ENCODE results near the gene HES7.
"Not testable (repeated sequence)": the region's sequence is repeated elsewhere in the genome, so short reads cannot be mapped to it uniquely, and the experiment has no call there.

Gene HES7

DNA sequence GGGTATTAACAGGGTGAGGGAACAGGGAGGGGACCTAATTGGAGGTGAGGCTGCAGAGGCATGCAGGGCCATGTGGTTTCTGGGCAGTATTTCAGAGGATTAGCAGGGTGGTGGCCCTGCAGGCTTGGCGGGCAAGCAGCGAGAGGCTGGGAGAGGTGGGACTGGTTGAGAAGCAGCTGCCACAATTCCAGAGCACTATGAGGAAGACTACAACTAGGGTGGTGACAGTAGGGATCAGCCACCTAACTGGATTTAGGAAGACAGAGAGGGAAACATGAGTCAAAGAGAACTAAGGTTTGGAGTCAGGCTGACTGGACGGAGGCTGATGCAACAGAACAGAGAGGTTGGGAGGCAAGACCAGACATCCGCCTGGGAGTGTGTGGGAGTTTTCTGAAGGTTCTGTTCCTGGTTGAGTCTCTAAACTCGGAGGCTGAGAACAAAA, 17.9 kb downstream of the HES7 start:
- DNase-seq: no peak

DNA sequence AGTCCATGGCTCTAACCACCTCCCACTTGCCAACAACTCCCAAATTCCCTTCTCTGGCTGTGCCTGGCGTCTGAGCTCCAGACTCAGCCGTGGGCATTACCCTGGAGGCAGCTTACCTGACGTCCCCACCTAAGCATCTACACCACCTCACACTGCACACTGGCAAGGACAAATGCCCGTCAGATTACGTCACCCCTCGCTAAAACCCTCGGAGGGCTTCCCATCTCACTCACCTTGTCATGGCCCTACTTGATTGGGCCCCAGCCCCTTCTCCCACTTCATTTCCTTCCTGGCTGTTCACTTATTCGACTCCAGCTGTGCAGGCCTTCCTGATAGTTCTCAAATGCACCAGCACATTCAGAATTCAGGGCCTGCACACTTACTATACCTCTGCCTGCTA, 19.0 kb downstream of the HES7 start:
- DNase-seq: no peak

DNA sequence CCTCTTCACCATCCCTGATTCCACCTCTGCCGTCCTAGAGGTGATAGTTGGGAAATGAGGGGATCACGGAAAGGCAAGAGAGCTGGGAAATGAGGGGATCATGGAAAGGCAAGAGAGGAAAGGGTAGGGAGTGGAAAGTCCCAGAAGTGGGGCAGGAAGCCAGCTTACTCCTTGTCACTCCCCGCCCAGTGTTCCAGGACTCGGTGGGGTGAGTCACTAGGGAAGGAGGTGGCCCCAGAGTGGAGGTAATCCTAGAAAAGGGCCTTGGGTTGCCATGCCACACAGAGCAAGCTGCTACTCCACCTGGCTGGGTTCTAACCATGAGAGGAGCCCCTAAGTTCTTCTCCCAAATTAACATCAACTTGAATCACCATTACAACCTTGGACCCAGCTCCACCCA, 20.4 kb downstream of the HES7 start:
- DNase-seq: no peak

DNA sequence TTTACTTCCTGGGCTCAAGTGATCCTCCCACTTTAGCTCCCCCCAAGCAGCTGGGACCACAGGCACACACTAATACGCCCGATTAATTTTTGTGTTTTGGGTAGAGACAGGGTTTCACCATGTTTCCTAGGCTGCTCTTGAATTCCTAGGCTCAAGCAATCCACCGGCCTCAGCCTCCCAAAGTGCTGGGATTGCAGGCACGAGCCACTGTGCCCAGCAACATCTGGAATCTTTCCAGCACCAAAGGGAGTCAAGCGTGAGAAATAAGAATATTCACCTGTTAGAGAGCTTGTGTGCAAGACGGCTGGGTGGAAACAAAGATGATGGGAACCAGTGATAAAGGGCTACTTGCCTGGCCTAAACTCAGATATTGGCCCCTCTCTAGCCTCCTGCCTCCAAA, 22.2 kb downstream of the HES7 start:
- DNase-seq: no peak

DNA sequence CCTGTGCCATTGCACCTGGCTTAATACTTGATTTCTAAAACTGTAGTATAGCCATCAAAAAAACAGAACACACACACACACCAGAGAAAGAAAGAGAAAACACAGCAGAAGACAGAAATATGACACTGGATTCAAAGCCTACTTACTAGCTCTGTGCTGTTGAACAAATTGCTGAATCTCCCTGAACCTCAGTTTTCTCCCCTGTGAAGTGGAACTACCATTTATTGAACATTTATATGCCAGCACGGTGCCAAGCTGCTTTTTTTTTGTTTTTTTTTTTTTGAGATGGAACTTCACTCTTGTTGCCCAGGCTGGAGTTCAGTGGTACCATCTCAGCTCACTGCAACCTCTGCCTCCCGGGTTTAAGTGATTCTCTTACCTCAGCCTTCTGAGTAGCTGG, 23.1 kb downstream of the HES7 start:
- no peak for DNase-seq

DNA sequence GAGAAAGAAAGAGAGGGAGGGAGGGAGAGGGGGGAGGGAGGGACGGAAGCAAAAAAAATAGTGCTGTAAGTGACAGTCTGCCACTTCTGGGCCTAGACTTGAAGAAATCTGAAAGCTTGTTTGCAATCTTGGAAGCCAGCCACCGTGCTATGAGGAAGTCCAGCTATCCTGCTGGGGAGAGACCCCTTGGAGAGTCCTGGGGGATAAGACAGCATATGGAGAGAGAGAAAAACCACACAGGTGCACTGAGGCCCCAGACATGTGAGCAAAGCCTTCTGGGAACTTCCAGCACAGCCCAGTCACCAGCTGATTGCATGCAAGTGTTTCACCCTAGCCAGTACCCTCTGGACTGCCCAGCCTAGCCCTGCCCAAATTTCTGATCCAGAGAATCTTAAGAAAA, 23.8 kb downstream of the HES7 start:
- no peak for DNase-seq

DNA sequence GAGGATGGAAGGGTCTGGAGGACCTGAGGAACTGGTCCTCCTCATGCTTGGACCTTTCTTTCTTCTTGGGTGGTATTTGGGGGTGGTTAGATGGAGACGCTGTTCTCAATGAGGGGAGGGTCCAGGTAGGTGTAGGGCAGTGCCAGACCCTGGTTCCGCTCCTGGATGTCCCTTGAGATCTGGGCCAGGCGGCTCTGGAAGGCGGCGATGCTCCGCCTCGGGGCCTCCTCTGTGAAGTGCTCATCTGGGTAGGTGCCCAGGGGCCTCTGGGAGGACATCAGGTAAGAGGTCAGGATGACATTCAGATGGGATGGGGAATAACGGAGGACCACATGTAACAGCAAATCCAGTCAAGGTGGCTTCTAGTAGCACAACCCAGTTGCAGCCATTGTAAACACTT, 27.4 kb downstream of the HES7 start:
- DNase-seq: no peak

DNA sequence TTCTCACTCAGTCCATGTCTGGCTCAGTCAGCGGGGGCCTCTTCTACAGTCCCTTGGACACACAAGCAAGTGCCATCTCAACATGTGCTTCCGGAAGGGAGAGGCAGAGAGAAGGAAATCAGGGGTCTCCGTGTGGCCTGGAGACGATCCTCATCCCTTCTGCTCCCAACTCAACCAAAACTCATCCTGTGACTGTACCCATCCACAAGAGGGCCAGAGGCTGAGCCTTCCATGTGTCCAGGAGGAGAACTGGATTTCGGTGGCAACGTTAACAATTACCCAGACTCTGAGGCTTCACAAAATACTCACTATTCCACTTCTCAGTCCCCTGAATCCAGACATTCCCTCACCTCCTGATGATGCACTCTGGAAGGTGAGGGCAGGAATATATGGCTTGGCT, 28.5 kb downstream of the HES7 start:
- DNase-seq: no peak

DNA sequence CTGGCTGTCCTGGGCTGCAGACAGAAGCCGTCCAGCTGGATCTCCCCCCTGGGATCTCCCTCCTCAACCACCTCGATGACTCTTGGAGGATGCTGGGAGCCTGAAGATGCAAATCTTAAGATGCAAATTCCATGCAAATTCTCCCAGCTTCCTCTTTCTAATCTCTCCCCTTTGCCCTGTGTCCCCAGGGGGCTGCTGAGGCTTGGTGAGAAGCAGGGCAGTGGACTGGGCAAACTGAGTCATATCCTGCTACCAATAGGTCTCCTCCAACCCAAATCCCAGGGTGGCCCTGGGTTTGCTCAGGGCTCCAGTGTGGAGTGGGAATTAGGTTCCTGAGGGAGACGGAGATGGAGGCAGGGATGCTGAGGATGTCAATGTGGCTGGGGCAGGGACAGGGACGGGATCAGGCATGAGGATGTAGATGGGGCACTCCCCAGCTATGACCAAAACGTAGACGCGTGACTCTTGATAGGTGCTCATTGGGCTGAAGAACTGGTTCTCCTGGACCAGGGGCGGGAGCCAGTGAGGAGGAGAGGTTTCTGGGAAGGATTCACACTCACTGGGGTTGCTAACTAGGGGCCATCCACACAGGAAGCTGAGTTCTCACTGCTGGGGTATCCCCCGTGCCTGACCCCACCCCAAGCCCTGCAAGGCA, 32.7 kb downstream of the HES7 start:
- no peak for DNase-seq

DNA sequence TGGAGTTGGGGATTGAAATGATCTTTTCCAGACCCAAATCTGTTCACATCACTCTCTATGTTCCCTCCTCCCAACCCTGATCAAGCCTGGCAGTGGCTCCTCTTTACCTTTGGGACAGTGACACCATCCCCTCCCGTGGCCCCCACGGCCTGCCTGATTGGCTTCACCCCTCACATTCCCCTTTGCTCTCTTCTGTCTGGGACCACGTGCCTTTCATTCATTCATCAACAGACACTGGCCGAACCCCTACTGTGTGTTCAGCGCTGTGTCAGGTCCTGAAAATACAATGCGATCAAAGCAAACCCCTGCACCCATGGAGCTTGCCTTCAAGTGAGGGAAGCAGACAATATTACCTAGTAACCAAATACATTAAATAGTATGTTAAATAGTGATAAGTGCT, 34.2 kb downstream of the HES7 start:
- no peak for DNase-seq

DNA sequence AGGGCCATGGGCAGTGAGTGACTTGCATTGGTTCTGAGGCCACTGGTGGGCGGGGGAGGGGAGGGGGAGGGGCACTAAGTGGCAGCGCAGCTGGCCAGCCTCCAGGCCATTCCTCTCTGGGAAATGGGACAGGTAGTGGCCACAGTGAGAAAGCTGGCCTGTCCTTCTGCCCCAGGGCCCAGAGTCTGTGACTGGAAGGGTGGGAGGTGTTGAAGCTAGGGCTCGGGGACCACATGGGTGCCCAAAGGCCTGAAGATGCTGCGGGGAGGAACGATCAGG, 36.0 kb downstream of the HES7 start:
- DNase-seq: no peak

DNA sequence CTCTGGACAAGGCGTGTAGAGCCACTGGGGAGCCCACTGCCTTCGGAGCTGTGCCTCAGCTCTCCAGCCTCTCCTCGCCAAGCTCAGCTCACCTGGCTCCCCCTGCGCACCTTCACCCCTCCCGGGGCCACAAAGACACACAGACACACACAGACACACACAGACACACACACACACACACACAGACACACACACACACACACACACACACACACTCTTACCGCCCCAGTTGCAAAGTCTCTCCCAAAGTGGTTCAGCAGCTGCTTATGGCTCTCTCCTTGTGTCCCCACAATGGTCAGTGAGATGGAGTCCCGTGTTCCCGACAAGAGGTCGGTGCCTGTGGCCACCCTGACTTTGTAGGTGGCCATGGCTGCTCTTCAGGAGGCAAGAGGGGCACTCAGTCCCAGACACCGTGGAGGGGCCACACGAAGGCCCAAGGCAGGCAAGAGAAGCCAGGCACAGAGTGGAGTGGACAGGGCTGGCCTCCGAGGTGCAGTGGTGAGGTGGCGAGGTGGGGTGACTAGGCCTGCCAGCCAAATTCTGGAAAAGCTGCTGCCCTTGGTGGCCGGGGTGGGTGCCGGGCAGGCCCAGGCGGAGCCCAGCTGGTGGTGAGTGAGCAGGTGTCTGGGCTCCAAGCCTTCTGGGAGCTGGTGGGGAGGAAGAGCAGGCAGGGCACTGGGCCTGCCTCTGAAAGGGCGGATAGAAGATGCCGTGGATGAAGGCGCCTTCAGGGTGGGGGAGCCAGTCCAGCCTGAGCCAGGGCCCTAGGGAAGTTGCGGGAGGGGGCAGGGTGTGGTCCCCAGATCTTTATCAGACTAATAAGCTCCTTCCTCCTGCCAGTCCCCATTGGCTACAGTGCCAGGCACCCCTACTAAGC, 36.6 kb downstream of the HES7 start, which contains the start of gene ALOX12B:
ALOX12B (minus strand) TSS at position 642 of the 877 bp plus-strand sequence; CDS start at position 368, 274 bp downstream.
- DNase-seq: no peak

DNA sequence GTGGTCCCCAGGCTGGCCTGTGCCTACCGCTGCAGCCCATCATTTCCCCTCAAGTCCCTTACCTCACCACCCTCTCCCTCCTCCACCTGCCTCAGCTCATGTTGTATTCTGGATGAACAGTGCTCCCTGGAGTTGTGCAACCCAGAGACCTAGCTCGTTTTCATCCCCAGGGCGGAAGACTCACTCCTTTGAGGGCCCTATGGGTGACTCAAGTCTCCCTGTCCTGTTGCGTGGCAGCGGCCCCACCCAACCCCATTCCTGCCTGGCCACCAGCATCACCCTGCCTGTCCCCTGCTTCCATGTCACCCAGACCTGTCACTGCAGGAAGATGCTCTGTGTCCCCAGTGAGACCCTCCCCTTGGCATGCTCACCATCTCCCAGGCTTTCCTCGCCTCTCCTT, 39.7 kb downstream of the HES7 start:
- DNase-seq: no peak

DNA sequence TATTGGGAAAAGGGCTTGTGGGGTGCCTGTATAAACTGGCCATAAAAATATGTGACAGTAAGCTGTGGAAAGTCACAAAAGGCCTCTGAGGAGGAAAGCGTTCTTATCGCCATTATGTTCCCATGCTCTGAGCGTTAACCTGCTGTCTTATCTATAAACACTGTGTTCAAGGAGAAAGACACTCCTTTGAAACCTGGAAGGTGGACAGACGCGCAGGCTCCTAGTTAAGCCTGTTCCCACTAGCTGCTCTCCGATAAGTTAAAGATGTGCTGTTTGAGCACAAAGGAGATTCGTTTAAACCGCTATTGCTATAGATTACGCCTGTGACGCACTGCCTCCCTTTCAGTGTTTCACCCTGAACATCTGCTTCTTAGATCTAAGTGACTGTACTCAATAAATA, 41.6 kb downstream of the HES7 start:
- no peak for DNase-seq

DNA sequence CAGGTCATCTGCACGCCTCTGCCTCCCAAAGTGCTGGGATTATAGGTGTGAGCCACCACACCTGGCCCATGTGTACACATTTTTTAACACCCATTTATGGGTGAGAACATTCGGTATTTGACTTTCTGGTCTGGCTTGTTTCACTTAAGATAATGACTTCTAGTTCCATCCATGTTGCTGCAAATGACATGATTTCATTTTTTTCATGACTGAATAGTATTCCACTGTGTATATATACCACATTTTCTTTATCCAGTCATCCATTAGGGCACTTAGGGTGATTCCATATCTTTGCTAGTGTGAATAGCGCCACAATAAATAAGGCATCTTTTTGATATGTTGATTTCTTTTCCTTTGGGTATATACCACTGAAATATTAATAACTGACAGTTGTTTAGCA, 42.0 kb downstream of the HES7 start:
- DNase-seq: no peak

DNA sequence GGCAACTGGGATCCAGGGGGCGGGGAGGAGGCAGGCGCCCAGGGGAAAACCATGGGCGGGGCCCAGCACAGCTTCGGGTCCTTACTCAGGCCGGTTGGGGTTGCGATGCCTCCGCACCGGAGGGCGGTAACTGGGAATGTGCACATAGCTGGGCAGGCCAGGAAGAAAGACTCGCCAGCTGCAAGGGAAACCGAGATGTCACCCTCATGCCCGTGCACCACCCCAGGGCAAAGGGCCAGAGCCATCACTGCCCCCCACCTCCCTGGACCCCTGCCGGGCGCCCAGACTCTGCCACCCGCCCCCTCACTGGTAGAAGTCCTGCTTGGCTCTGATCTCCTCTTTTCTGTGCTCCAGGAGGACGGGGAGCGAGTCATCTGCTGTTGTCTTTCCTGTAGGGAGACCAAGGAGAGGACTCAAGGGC, 43.1 kb downstream of the HES7 start:
- no peak for DNase-seq

DNA sequence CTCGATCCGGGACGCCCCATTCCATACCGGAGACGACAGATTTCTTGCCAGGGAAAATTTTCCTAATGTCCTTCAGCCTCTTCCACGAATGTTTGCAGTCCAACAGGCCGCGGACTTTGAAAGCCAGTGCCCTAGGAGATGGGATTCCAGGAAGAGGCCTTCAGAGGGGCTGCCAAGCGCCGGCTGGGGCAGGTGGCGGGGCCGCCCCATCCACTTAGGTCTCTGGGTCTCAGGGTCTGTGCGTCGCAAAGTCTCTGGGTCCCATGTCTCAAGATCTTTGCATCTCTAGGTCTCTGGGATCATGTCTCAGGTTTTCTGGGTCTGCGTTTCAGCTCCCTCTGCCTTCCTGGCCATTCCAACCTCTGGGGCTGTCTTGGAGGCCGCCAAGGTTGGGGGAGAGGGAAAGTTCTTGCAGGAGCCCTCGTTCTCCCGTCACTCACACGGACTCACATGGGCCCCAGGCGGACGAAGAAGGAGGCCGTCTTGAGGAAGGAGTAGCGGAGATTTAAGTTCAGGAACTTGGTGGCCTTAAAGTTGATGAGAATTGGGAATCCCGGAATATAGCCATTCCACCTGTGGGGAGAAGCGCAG, 43.6 kb downstream of the HES7 start:
- peak in 2 of 58 donors; percentile 44 to 45 for DNase-seq

DNA sequence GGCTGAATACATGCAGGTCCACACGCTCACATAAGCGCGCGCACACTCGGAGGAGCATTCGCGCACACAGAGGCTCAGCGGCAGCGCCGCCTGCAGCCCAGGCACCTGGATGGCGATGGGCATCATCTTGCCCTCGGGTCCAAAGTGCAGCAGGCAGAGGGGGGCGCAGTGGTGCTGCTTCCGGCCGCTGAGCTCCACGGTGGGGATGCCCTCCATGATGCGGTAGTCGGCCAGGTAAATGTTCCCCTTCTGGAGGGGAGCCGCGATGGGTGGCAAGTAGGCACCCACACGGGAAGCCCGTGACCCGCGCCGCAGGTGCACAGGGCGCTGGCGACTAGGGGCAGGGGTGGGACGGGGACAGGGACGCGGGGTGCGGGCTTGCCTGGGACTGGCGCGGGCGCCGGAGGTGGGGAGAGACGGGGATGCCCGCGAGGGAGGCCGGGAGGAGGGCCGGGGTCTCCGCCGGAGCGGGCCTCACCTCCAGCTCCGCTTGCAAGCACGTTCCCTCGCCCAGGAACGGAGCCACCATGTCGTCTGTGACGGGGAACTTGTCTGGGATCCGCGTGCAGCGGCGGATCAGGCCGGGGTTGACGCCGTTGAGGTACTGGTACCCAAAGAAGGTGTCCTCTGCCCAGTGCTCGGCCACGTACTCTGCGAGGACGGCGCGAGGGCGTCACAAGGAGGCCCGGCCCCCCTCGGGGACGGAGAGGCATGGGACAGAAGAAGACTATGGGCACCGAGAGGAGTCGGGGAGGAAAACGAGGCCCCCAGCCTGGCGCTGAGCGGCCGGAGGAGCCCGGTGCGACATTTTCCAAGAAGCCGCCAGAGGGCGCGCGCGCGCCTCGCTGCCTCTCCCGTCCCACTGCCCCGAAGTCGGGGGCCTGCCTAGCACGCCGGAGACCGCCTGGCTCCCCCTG, 44.4 kb downstream of the HES7 start:
- DNase-seq: peak in 48 of 58 donors; percentile 7 to 78 (median 42)

DNA sequence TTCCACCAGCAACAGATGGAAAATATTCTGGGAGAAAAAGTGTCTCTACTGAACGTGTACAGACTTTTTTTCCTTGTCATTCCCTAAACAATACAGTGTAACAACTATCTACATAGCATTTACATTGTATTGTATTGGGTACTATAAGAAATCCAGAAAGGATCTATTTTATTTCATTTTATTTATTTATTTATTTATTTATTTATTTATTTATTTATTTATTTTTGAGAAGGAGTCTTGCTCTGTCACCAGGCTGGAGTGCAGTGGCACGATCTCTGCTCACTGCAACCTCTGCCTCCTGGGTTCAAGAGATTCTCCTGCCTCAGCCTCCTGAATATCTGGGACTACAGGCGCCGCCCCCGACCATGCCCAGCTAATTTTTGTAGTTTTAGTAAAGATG, 46.0 kb downstream of the HES7 start:
- DNase-seq: not testable (repeated sequence)

DNA sequence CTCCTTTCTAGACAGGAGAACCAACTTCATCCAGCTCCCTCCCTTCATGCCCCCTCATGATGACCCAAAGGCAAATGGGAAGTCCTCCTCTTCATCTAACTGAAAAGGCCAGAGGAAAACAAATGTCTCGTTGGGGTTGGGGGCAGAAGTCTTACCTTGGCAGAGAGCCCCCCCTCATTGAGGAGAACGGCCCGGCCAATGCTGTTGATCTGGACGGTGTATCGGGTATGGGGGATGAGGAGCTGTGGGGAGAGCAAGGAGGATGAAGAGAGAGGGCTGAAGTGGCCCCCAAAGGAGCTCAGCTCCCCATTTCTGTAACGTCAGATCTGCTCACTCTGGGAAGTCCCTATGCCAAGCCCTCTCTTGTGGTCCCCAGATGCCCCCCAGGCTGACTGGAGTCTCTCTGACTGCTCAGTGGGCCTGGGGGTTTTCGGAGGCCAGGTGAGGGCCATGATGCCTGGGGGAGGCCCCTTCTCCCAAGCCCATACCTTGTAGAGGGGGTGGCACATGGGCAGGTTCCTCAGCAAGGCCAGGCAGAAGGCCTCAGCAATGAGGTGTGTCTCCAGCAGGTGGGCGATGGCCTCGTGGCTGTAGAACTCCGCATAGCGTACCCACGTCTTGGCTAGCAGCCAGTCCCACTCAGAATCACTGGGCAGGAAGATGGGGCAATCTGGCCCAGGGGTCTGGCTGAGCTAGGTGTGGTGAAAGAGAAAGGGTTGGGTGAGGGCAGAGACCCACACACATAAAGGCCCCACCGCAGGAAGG, 47.2 kb downstream of the HES7 start:
- no peak for DNase-seq
